Activated naive CD4-positive, alpha-beta T cell treated with anti-CD3 and anti-CD28 coated beads, Interleukin-2, amount 50 U/mL, for 24 hours (primary cell): ENCODE measurements around the gene CCHCR1.

Source experiments
- H3K27ac Mint-ChIP-seq: one replicate; pipeline ENCODE4 v1.8.0; 2021; ENCODE audit warnings: mild to moderate bottlenecking, mixed read lengths
- H3K27me3 Mint-ChIP-seq: one replicate; pipeline ENCODE4 v1.8.0; 2021; ENCODE audit warnings: mixed read lengths
- H3K36me3 Mint-ChIP-seq: one replicate; pipeline ENCODE4 v1.8.0; 2021; ENCODE audit warnings: mixed read lengths
- H3K4me1 Mint-ChIP-seq: one replicate; pipeline ENCODE4 v1.8.0; 2021; ENCODE audit warnings: mixed read lengths
- H3K4me3 Mint-ChIP-seq: one replicate; pipeline ENCODE4 v1.8.0; 2021; ENCODE audit warnings: mild to moderate bottlenecking, mixed read lengths
- H3K9me3 Mint-ChIP-seq: one replicate; pipeline ENCODE4 v1.8.0; 2021; ENCODE audit warnings: mixed read lengths

CCHCR1 gene

GRCh38 chr6:31132806-31133205 is 24.8 kb downstream of the CCHCR1 start:
- Mint-ChIP-seq H3K27ac (no peak overlapping the region), H3K27me3 (no peaks in the 10 kb centered on the region), H3K9me3 (no peaks in the 10 kb centered on the region), H3K4me3 (no peak overlapping the region), H3K36me3 (no peaks in the 10 kb centered on the region), H3K4me1 (peaks cover 11% of the 10 kb centered on the region)

GRCh38 chr6:31131595-31131994 is 26.0 kb downstream of the CCHCR1 start:
- H3K27ac Mint-ChIP-seq = no peak overlapping the region
- no peak overlapping the region for H3K4me3 Mint-ChIP-seq
- H3K27me3 Mint-ChIP-seq = no peaks in the 10 kb centered on the region

GRCh38 chr6:31130751-31131150 is 26.9 kb downstream of the CCHCR1 start:
- Mint-ChIP-seq H3K4me3 (no peak overlapping the region), H3K9me3 (no peaks in the 10 kb centered on the region), H3K27me3 (no peaks in the 10 kb centered on the region), H3K4me1 (peaks cover 6% of the 10 kb centered on the region), H3K27ac (no peak overlapping the region), H3K36me3 (no peaks in the 10 kb centered on the region)

More at GRCh38 chr6:31131595-31131994, 26.0 kb downstream of the CCHCR1 start:
- Mint-ChIP-seq H3K9me3 (no peaks in the 10 kb centered on the region), H3K4me1 (peaks cover 6% of the 10 kb centered on the region), H3K36me3 (no peaks in the 10 kb centered on the region)

GRCh38 chr6:31129130-31129529 is 28.5 kb downstream of the CCHCR1 start:
- Mint-ChIP-seq H3K27ac (no peak overlapping the region), H3K9me3 (no peaks in the 10 kb centered on the region), H3K4me1 (peaks cover 6% of the 10 kb centered on the region), H3K4me3 (no peak overlapping the region), H3K36me3 (no peaks in the 10 kb centered on the region), H3K27me3 (no peaks in the 10 kb centered on the region)

GRCh38 chr6:31128093-31128676 is 29.4 kb downstream of the CCHCR1 start:
- no peaks in the 10 kb centered on the region for H3K36me3 Mint-ChIP-seq
- peaks cover 6% of the 10 kb centered on the region for H3K4me1 Mint-ChIP-seq
- H3K27ac Mint-ChIP-seq = no peak overlapping the region
- H3K27me3 Mint-ChIP-seq = no peaks in the 10 kb centered on the region
- no peaks in the 10 kb centered on the region for H3K9me3 Mint-ChIP-seq
- H3K4me3 Mint-ChIP-seq = no peak overlapping the region

- Mint-ChIP-seq H3K27ac (no peak overlapping the region), H3K27me3 (no peaks in the 10 kb centered on the region), H3K4me1 (peaks cover 6% of the 10 kb centered on the region)
Measured at GRCh38 chr6:31126396-31127175, 31.0 kb downstream of the CCHCR1 start.

GRCh38 chr6:31125586-31126363 is 31.8 kb downstream of the CCHCR1 start:
- H3K36me3 Mint-ChIP-seq = no peaks in the 10 kb centered on the region
- H3K4me1 Mint-ChIP-seq = peaks cover 6% of the 10 kb centered on the region
- H3K27me3 Mint-ChIP-seq = no peaks in the 10 kb centered on the region
- H3K9me3 Mint-ChIP-seq = no peaks in the 10 kb centered on the region
- no peak overlapping the region for H3K27ac Mint-ChIP-seq
- H3K4me3 Mint-ChIP-seq = no peak overlapping the region

More at GRCh38 chr6:31126396-31127175, 31.0 kb downstream of the CCHCR1 start:
- no peak overlapping the region for H3K4me3 Mint-ChIP-seq
- no peaks in the 10 kb centered on the region for H3K9me3 Mint-ChIP-seq
- no peaks in the 10 kb centered on the region for H3K36me3 Mint-ChIP-seq

GRCh38 chr6:31125162-31125561 is 32.4 kb downstream of the CCHCR1 start:
- Mint-ChIP-seq H3K9me3 (no peaks in the 10 kb centered on the region), H3K27ac (no peak overlapping the region), H3K27me3 (no peaks in the 10 kb centered on the region), H3K4me3 (no peak overlapping the region), H3K4me1 (peaks cover 6% of the 10 kb centered on the region), H3K36me3 (no peaks in the 10 kb centered on the region)

GRCh38 chr6:31122791-31123706 is 34.6 kb downstream of the CCHCR1 start:
- no peak overlapping the region for H3K27ac Mint-ChIP-seq
- H3K36me3 Mint-ChIP-seq = no peaks in the 10 kb centered on the region
- no peak overlapping the region for H3K4me3 Mint-ChIP-seq
- peaks cover 3% of the 10 kb centered on the region for H3K4me1 Mint-ChIP-seq
- H3K27me3 Mint-ChIP-seq = no peaks in the 10 kb centered on the region
- H3K9me3 Mint-ChIP-seq = no peaks in the 10 kb centered on the region

- H3K36me3 Mint-ChIP-seq = no peaks in the 10 kb centered on the region
Measured at GRCh38 chr6:31121131-31121790, 36.3 kb downstream of the CCHCR1 start.

GRCh38 chr6:31120151-31120915 is 37.3 kb downstream of the CCHCR1 start, which contains the start of gene CDSN:
Gene CDSN, minus strand, starts transcription at chr6:31120446. Its CDS starts 27 bp downstream, at chr6:31120419.
- H3K4me3 Mint-ChIP-seq = no peak within 1 kb of the TSS
- H3K4me1 Mint-ChIP-seq = no peaks in the 10 kb centered on the region
- no peaks in the 10 kb centered on the region for H3K36me3 Mint-ChIP-seq
- H3K9me3 Mint-ChIP-seq = no peaks in the 10 kb centered on the region
- H3K27me3 Mint-ChIP-seq = no peaks in the 10 kb centered on the region
- no peak within 1 kb of the TSS for H3K27ac Mint-ChIP-seq

More at GRCh38 chr6:31121131-31121790, 36.3 kb downstream of the CCHCR1 start:
- Mint-ChIP-seq H3K4me1 (no peaks in the 10 kb centered on the region), H3K27me3 (no peaks in the 10 kb centered on the region), H3K27ac (no peak overlapping the region), H3K4me3 (no peak overlapping the region), H3K9me3 (no peaks in the 10 kb centered on the region)

- Mint-ChIP-seq H3K9me3 (no peaks in the 10 kb centered on the region), H3K36me3 (no peaks in the 10 kb centered on the region), H3K27ac (no peak overlapping the region), H3K27me3 (no peaks in the 10 kb centered on the region), H3K4me1 (no peaks in the 10 kb centered on the region), H3K4me3 (no peak overlapping the region)
Measured at GRCh38 chr6:31118178-31118577, 39.4 kb downstream of the CCHCR1 start.

GRCh38 chr6:31116661-31117385 is 40.8 kb downstream of the CCHCR1 start:
- no peaks in the 10 kb centered on the region for H3K27me3 Mint-ChIP-seq
- no peak overlapping the region for H3K4me3 Mint-ChIP-seq
- no peak overlapping the region for H3K27ac Mint-ChIP-seq
- H3K4me1 Mint-ChIP-seq = no peaks in the 10 kb centered on the region
- no peaks in the 10 kb centered on the region for H3K36me3 Mint-ChIP-seq
- no peaks in the 10 kb centered on the region for H3K9me3 Mint-ChIP-seq
